K562 (cell line): ENCODE results near the gene RPS17. TPM values are rescaled to one million over a fixed set of nuclear protein-coding genes. Genes with fewer than 3 reads are reported as not detected.

Source experiments
- ATAC-seq: fragments of 200-7000 bp; cut with Tn5 transposase; 3 replicates; pipeline ENCODE4 v1.9.1; 2020; ENCODE audit warnings: moderate library complexity
- BruUV-seq: library from RNA; stranded (reverse); fragments of 400-500 nt; replicated peaks from 2 replicates; lab custom pipeline; 2021; lab: Mats Ljungman, UMichigan
- CTCF ChIA-PET: fragments of 300-600 bp; formaldehyde crosslinking; extraction: SDS; loops from one replicate; lab custom pipeline; 2021; ENCODE audit warnings: low intra/inter-chr PET ratio; lab: Yijun Ruan, JAX
- POLR2A ChIA-PET: fragments of 300-600, 350-650 bp; sonication (Branson Sonifier 250); formaldehyde crosslinking; extraction: SDS; loops from one replicate; lab custom pipeline; 2021; ENCODE audit warnings: antibody characterized with exemption, inconsistent platforms; lab: Yijun Ruan, JAX
- DNase-seq, 4 experiments: peaks; one replicate each; pipeline versions ENCODE4 v3.0.0 to v3.0.0-alpha.2; 2011 to 2018; ENCODE audit warnings: low spot score in 3 of 4, mixed read lengths in 3 of 4; ENCODE audit errors: extremely low read depth in 1 of 4
- FAIRE-seq: peaks from 2 replicates; lab custom pipeline; 2011; peaks lifted over from hg19 to GRCh38; lab: Jason Lieb, UNC
- H2AFZ ChIP-seq: 2 replicates; pipeline ENCODE4 v1.6.0; 2011; ENCODE audit warnings: low read depth, low read length, control low read depth, inconsistent platforms
- H3K27ac ChIP-seq: fragments of 200-600 bp; 3 replicates; pipeline ENCODE4 v1.8.0; 2011; ENCODE audit warnings: low read depth, mild to moderate bottlenecking, control low read depth, inconsistent platforms, low read length, moderate library complexity, mixed read lengths; ENCODE audit errors: extremely low read depth
- H3K27me3 ChIP-seq, 2 experiments: fragments of 300-600 bp in 1 of 2; 2 replicates in 1 of 2; 3 replicates in 1 of 2; pipeline versions ENCODE4 v1.6.0 to v1.8.0; 2011; ENCODE audit warnings: inconsistent platforms in 2 of 2, low read length in 2 of 2, mild to moderate bottlenecking in 1 of 2, mixed read lengths in 1 of 2, moderate library complexity in 1 of 2; ENCODE audit not compliant: control insufficient read depth in 2 of 2, insufficient read depth in 2 of 2
- H3K36me3 ChIP-seq: fragments of 300-600 bp; 3 replicates; pipeline ENCODE4 v1.8.0; 2011; ENCODE audit warnings: mild to moderate bottlenecking, low read length, inconsistent platforms; ENCODE audit not compliant: control insufficient read depth, insufficient read depth
- H3K4me1 ChIP-seq, 2 experiments: fragments of 200-600 bp in 1 of 2; replicated peaks in 1 of 2; 2 replicates in 1 of 2; 3 replicates in 1 of 2; pipeline versions ENCODE4 v1.5.1 to v1.8.0; 2011; ENCODE audit warnings: inconsistent platforms in 2 of 2, low read length in 2 of 2, mild to moderate bottlenecking in 1 of 2, mixed read lengths in 1 of 2, moderate library complexity in 1 of 2; ENCODE audit not compliant: control insufficient read depth in 2 of 2, insufficient read depth in 2 of 2
- H3K4me2 ChIP-seq: 2 replicates; pipeline ENCODE4 v1.6.1; 2011; ENCODE audit warnings: low read length, control low read depth, inconsistent platforms, mixed read lengths; ENCODE audit not compliant: insufficient read depth
- H3K4me3 ChIP-seq: fragments of 200-600 bp; sonication (generic), shearing (Covaris generic); 2 replicates; pipeline ENCODE4 v1.5.1; 2016; ENCODE audit warnings: control low read depth, inconsistent platforms
- H3K79me2 ChIP-seq: fragments of 200-600 bp; 3 replicates; pipeline ENCODE4 v1.8.0; 2011; ENCODE audit warnings: low read length, inconsistent platforms; ENCODE audit not compliant: control insufficient read depth, insufficient read depth
- H3K9ac ChIP-seq, 2 experiments: 2 replicates each; pipeline versions ENCODE4 v1.6.0 to v1.6.1; 2011; ENCODE audit warnings: low read depth in 2 of 2, low read length in 2 of 2, control low read depth in 1 of 2, inconsistent platforms in 1 of 2, mild to moderate bottlenecking in 1 of 2, mixed read lengths in 1 of 2; ENCODE audit not compliant: insufficient read depth in 1 of 2
- H3K9me1 ChIP-seq: one replicate; pipeline ENCODE4 v1.6.0; 2011; ENCODE audit warnings: inconsistent platforms, mild to moderate bottlenecking, low read length, moderate library complexity; ENCODE audit not compliant: control insufficient read depth, insufficient read depth
- H3K9me3 ChIP-seq: replicated peaks from 2 replicates; pipeline ENCODE4 v1.5.1; 2011; ENCODE audit warnings: low read depth, low read length, inconsistent platforms; ENCODE audit not compliant: control insufficient read depth, insufficient read depth
- H4K20me1 ChIP-seq: replicated peaks from 2 replicates; pipeline ENCODE4 v1.6.1; 2011; ENCODE audit warnings: low read length, inconsistent platforms, mixed read lengths; ENCODE audit not compliant: control insufficient read depth, insufficient read depth
- ARID1B ChIP-seq: fragments of 450-650 bp; IDR thresholded peaks from 2 replicates; pipeline ENCODE4 v1.6.1; 2016; ENCODE audit warnings: antibody characterized with exemption, mild to moderate bottlenecking, inconsistent platforms
- CEBPB ChIP-seq: fragments of 450-650 bp; IDR thresholded peaks from 2 replicates; pipeline ENCODE4 v1.6.1; 2016; ENCODE audit warnings: missing genetic modification characterization, missing compliant biosample characterization
- HDAC1 ChIP-seq, 2 experiments: fragments of 450-650 bp; IDR thresholded peaks; 2 replicates each; pipeline ENCODE4 v1.6.1; 2016 to 2017; ENCODE audit warnings: inconsistent platforms in 1 of 2, mild to moderate bottlenecking in 1 of 2, moderate library complexity in 1 of 2
- POLR2AphosphoS5 ChIP-seq: IDR thresholded peaks from 2 replicates; pipeline ENCODE4 v1.6.1; 2011; ENCODE audit warnings: mild to moderate bottlenecking, low read depth, low read length, moderate library complexity; ENCODE audit not compliant: control insufficient read depth, insufficient read depth
- SMARCE1 ChIP-seq: fragments of 450-650 bp; IDR thresholded peaks from 2 replicates; pipeline ENCODE4 v1.7.1; 2016; ENCODE audit warnings: mild to moderate bottlenecking
- TAF7 ChIP-seq: fragments of 450-650 bp; IDR thresholded peaks from 2 replicates; pipeline ENCODE4 v1.6.1; 2016; ENCODE audit warnings: missing genetic modification characterization, missing compliant biosample characterization
- ZC3H11A ChIP-seq: IDR thresholded peaks from 2 replicates; pipeline ENCODE4 v1.6.1; 2012; ENCODE audit warnings: low read depth, low read length, improper control_type of control experiment
- ZSCAN29 ChIP-seq: fragments of 450-650 bp; IDR thresholded peaks from 2 replicates; pipeline ENCODE4 v1.6.1; 2017
- WGBS: fragments of 100-300 bp; shearing (Covaris generic); methylation state at CpG from one replicate; pipeline ENCODE4 v1.1.6; 2016; ENCODE audit warnings: low coverage, mixed read lengths; ENCODE audit not compliant: insufficient coverage; ENCODE audit errors: missing lambda C conversion rate; 5-methylcytosine and 5-hydroxymethylcytosine counted together
- in situ Hi-C: fragments of 300-500 bp; cut with MboI; formaldehyde crosslinking; loops from 4 replicates; pipeline ENCODE4 v1.15.0; 2018; ENCODE audit warnings: inconsistent platforms, mixed read lengths
- intact Hi-C: fragments of 100-400 bp; cut with micrococcal nuclease; formaldehyde crosslinking; loops from 2 replicates; pipeline ENCODE4 v1.14.2; 2022
- polyA plus RNA-seq, 8 experiments: library from polyadenylated mRNA; depleted of rRNA in 4 of 8; stranded (reverse) in 5 of 8; unstranded in 3 of 8; fragments of >200 nt; fragmentation: Nextera tagmentation in 2 of 8; fragmentation: Illumina TruSeq in 1 of 8; extraction: Ambion mirVana in 2 of 8; extraction: Trizol in 1 of 8; gene quantifications; 2 replicates each; pipeline versions ENCODE4 v1.2.1 to v1.2.3, GENCODE V29; 2011 to 2014; ENCODE audit warnings: inconsistent platforms in 1 of 8, missing spikeins in 1 of 8
- total RNA-seq, 7 experiments: library from RNA; depleted of rRNA in 6 of 7; stranded (reverse); fragments of >200 nt in 6 of 7; fragmentation: Illumina TruSeq in 2 of 7; extraction: Trizol in 2 of 7; gene quantifications; 2 replicates each; pipeline versions ENCODE4 v1.2.1 to v1.2.3, GENCODE V29; 2011 to 2021; ENCODE audit warnings: low replicate concordance in 1 of 7
- TF ChIP-seq, protein P1 (sequence below), 2 experiments: fragments of 450-650 bp; conservative IDR thresholded peaks; 2 replicates each; pipeline ENCODE4 v1.6.1; 2017; ENCODE audit warnings: mild to moderate bottlenecking in 2 of 2, moderate library complexity in 2 of 2
- TF ChIP-seq, protein P2 (sequence below): fragments of 450-650 bp; IDR thresholded peaks from 2 replicates; pipeline ENCODE4 v1.6.1; 2016; ENCODE audit warnings: borderline replicate concordance
- TF ChIP-seq, protein P3 (sequence below): sonication (generic); formaldehyde crosslinking; IDR thresholded peaks from 2 replicates; pipeline ENCODE4 v1.8.0; 2022; ENCODE audit warnings: mild to moderate bottlenecking, missing genetic modification reagents

The RPS17 gene
- total and polyA plus RNA-seq, 9 of the 15 experiments (the other 6 are each of a cell fraction or from before 2014, with no cell fraction given), result 1,988 to 6,515 (median 5,229) TPM

DNA sequence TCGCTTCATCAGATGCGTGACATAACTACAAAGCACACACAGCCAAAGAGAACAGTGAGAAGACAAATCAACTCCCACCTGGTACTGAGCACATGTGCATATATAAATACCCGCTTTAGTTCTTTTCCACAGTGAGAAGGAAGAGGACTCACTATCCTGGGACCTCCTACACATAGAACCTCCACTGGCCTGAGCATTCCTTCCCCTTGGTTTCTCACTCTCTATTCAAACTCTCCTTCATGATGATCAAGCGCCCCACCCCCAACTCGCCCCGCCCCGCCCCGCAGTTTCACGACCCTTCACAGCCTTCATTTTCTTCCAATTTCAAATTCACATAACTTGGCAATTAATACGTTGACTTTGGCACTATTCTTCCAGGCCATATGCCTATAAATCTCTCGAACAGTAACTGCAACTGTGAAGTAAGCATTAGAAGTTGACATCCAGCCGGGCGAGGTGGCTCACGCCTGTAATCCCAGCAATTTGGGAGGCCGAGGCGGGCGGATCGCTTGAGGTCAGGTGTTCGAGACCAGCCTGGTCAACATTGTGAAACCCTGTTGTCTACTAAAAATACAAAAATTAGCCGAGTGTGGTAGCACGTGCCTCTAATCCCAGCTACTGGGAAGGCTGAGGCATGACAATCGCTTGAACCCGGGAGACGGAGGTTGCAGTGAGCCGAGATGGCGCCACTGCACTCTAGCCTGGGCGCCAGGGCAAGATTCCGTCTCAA is 1.1 kb downstream of the RPS17 start:
- BruUV-seq, result TSS peak; percentile 42
- intact Hi-C loops (loop anchor here (2.0 kb wide), 1 partner anchor 462 kb away; no protein-coding TSS in a partner anchor), in situ Hi-C loops (no loop called here)
- DNase-seq, result peak; percentile 29 to 69 (median 48)
- POLR2A ChIA-PET, result interaction anchor here (0.6 to 8.9 kb wide), 18 partner anchors 8 to 509 kb away, joined by 3 to 95 read pairs (median 5); no protein-coding TSS in a partner anchor
- no peaks in the 10 kb centered on the region for H3K9me3 ChIP-seq
- peaks cover 7 to 17% of the 10 kb centered on the region in 2 experiments; a peak in 4 of 5 replicates for H3K4me1 ChIP-seq
- no peak for ATAC-seq
- H3K9me1 ChIP-seq, result peaks cover 5% of the 10 kb centered on the region
- no peak for FAIRE-seq
- peaks cover 42% of the 10 kb centered on the region for H4K20me1 ChIP-seq
- WGBS, result 2% methylated on average over 25 of the region's 28 CpGs
- no peak overlapping the region for H2AFZ ChIP-seq
- CTCF ChIA-PET, result no interaction called here
- no peaks in the 10 kb centered on the region for H3K27me3 ChIP-seq
- peak overlapping the region; percentile 95 to 99 for H3K9ac ChIP-seq
- H3K27ac ChIP-seq, result peak overlapping the region; percentile 93
- peaks cover 69% of the 10 kb centered on the region for H3K36me3 ChIP-seq
- peak overlapping the region; percentile 95 for H3K4me3 ChIP-seq
- H3K79me2 ChIP-seq, result peaks cover 53% of the 10 kb centered on the region
- H3K4me2 ChIP-seq, result peak overlapping the region; percentile 96
- TF ChIP-seq ZC3H11A, result no peak
- no peak for TF ChIP-seq ZSCAN29
- 0 out of 2 replicates have a peak, but pooled peaks have one; percentile 24 for TF ChIP-seq POLR2AphosphoS5
- TF ChIP-seq, protein P1, sequence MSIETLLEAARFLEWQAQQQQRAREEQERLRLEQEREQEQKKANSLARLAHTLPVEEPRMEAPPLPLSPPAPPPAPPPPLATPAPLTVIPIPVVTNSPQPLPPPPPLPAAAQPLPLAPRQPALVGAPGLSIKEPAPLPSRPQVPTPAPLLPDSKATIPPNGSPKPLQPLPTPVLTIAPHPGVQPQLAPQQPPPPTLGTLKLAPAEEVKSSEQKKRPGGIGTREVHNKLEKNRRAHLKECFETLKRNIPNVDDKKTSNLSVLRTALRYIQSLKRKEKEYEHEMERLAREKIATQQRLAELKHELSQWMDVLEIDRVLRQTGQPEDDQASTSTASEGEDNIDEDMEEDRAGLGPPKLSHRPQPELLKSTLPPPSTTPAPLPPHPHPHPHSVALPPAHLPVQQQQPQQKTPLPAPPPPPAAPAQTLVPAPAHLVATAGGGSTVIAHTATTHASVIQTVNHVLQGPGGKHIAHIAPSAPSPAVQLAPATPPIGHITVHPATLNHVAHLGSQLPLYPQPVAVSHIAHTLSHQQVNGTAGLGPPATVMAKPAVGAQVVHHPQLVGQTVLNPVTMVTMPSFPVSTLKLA (conservative IDR thresholded peaks at IDR 0.05), result peak in 1 of 2 experiments; percentile 39; a peak in 2 of 4 replicates
- TF ChIP-seq, protein P2, sequence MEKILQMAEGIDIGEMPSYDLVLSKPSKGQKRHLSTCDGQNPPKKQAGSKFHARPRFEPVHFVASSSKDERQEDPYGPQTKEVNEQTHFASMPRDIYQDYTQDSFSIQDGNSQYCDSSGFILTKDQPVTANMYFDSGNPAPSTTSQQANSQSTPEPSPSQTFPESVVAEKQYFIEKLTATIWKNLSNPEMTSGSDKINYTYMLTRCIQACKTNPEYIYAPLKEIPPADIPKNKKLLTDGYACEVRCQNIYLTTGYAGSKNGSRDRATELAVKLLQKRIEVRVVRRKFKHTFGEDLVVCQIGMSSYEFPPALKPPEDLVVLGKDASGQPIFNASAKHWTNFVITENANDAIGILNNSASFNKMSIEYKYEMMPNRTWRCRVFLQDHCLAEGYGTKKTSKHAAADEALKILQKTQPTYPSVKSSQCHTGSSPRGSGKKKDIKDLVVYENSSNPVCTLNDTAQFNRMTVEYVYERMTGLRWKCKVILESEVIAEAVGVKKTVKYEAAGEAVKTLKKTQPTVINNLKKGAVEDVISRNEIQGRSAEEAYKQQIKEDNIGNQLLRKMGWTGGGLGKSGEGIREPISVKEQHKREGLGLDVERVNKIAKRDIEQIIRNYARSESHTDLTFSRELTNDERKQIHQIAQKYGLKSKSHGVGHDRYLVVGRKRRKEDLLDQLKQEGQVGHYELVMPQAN, result peak; percentile 60
- TF ChIP-seq, protein P3, sequence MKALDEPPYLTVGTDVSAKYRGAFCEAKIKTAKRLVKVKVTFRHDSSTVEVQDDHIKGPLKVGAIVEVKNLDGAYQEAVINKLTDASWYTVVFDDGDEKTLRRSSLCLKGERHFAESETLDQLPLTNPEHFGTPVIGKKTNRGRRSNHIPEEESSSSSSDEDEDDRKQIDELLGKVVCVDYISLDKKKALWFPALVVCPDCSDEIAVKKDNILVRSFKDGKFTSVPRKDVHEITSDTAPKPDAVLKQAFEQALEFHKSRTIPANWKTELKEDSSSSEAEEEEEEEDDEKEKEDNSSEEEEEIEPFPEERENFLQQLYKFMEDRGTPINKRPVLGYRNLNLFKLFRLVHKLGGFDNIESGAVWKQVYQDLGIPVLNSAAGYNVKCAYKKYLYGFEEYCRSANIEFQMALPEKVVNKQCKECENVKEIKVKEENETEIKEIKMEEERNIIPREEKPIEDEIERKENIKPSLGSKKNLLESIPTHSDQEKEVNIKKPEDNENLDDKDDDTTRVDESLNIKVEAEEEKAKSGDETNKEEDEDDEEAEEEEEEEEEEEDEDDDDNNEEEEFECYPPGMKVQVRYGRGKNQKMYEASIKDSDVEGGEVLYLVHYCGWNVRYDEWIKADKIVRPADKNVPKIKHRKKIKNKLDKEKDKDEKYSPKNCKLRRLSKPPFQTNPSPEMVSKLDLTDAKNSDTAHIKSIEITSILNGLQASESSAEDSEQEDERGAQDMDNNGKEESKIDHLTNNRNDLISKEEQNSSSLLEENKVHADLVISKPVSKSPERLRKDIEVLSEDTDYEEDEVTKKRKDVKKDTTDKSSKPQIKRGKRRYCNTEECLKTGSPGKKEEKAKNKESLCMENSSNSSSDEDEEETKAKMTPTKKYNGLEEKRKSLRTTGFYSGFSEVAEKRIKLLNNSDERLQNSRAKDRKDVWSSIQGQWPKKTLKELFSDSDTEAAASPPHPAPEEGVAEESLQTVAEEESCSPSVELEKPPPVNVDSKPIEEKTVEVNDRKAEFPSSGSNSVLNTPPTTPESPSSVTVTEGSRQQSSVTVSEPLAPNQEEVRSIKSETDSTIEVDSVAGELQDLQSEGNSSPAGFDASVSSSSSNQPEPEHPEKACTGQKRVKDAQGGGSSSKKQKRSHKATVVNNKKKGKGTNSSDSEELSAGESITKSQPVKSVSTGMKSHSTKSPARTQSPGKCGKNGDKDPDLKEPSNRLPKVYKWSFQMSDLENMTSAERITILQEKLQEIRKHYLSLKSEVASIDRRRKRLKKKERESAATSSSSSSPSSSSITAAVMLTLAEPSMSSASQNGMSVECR (CRISPR knock-in tag), result 0 out of 2 replicates have a peak, but pooled peaks have one; percentile 23
- TF ChIP-seq CEBPB, result peak; percentile 52
- 0 out of 4 replicates have a peak, but pooled peaks of 1 of the 2 experiments have one; percentile 6 for TF ChIP-seq HDAC1 (IDR thresholded peaks at IDR 0.05)
- peak; percentile 26; the same call in 1 of the 2 replicates for TF ChIP-seq TAF7 (tag)
- no peak for TF ChIP-seq ARID1B
- TF ChIP-seq SMARCE1, result peak; percentile 12; the same call in 1 of the 2 replicates
